Progenitor cell of endocrine pancreas (in vitro differentiated cells): ENCODE results near the gene IGFBPL1. TPM values are rescaled to one million over a fixed set of nuclear protein-coding genes. Genes with fewer than 3 reads are reported as not detected.

ENCODE experiments used
- DNase-seq: peaks from one replicate; pipeline ENCODE4 v3.0.0; 2021; ENCODE audit warnings: low spot score; ENCODE audit not compliant: unreplicated experiment
- H3K27ac Mint-ChIP-seq: 2 replicates; pipeline ENCODE4 v1.8.0; 2021; ENCODE audit warnings: mild to moderate bottlenecking, moderate library complexity, mixed read lengths
- H3K27me3 Mint-ChIP-seq: 2 replicates; pipeline ENCODE4 v1.8.0; 2021; ENCODE audit warnings: mixed read lengths
- H3K36me3 Mint-ChIP-seq: 2 replicates; pipeline ENCODE4 v1.8.0; 2022; ENCODE audit warnings: mixed read lengths; ENCODE audit not compliant: insufficient read depth
- H3K4me1 Mint-ChIP-seq: 2 replicates; pipeline ENCODE4 v1.8.0; 2021; ENCODE audit warnings: low read depth, mixed read lengths
- H3K4me3 Mint-ChIP-seq: 2 replicates; pipeline ENCODE4 v1.8.0; 2021; ENCODE audit warnings: low read depth, mild to moderate bottlenecking, moderate library complexity, mixed read lengths
- H3K9me3 Mint-ChIP-seq: 2 replicates; pipeline ENCODE4 v1.8.0; 2021; ENCODE audit warnings: low read depth, mixed read lengths
- total RNA-seq: library from RNA; stranded (reverse); gene quantifications from 2 replicates; pipeline ENCODE4 v1.2.1, GENCODE V29; 2021
- TF ChIP-seq, protein P1 (sequence below): fragments of 200-600 bp; sonication (generic); IDR thresholded peaks from one replicate; pipeline ENCODE4 v1.5.0; 2021; ENCODE audit warnings: antibody characterized with exemption, mild to moderate bottlenecking; ENCODE audit not compliant: unreplicated experiment

IGFBPL1 gene
- total RNA-seq, 1 donor from 2014 or later: 4.7 TPM

DNA sequence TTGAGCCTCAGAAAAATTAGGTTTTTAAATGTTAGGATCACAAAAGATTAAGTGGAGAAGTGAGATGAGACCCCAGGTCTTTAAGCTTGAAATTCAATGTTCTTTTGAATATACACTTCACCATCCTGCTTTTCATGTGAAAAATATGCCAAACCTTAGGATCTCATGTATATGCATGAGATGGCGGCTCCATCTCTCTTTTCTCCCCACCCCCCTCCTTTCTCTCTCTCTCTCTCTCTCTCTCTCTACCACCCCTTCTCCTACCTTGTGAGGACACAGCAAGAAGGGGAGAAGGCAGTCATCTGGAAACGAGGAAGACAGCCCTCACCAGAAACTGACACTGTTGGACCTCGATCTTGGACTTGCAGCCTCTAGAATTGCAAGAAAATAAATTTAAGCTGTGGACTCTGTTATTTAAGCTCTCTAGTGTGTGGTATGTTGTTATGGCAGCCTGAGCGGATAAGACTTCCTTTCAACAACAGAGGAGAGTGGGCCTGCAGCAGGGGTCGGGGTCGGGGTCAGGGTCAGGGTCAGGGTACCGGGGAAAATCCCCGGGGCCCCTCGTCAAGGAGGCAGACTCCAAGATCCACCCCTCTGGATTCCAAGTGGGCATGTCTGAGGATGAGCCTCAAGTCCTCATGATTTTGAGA, 48.1 kb downstream of the IGFBPL1 start:
- no peak for DNase-seq
- no peak overlapping the region for H3K27ac Mint-ChIP-seq
- TF ChIP-seq, protein P1, sequence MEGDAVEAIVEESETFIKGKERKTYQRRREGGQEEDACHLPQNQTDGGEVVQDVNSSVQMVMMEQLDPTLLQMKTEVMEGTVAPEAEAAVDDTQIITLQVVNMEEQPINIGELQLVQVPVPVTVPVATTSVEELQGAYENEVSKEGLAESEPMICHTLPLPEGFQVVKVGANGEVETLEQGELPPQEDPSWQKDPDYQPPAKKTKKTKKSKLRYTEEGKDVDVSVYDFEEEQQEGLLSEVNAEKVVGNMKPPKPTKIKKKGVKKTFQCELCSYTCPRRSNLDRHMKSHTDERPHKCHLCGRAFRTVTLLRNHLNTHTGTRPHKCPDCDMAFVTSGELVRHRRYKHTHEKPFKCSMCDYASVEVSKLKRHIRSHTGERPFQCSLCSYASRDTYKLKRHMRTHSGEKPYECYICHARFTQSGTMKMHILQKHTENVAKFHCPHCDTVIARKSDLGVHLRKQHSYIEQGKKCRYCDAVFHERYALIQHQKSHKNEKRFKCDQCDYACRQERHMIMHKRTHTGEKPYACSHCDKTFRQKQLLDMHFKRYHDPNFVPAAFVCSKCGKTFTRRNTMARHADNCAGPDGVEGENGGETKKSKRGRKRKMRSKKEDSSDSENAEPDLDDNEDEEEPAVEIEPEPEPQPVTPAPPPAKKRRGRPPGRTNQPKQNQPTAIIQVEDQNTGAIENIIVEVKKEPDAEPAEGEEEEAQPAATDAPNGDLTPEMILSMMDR: no peak
- peaks cover 3% of the 10 kb centered on the region for H3K27me3 Mint-ChIP-seq
- H3K36me3 Mint-ChIP-seq: no peaks in the 10 kb centered on the region
- H3K4me1 Mint-ChIP-seq: peaks cover 31% of the 10 kb centered on the region
- no peaks in the 10 kb centered on the region for H3K9me3 Mint-ChIP-seq
- H3K4me3 Mint-ChIP-seq: no peak overlapping the region

DNA sequence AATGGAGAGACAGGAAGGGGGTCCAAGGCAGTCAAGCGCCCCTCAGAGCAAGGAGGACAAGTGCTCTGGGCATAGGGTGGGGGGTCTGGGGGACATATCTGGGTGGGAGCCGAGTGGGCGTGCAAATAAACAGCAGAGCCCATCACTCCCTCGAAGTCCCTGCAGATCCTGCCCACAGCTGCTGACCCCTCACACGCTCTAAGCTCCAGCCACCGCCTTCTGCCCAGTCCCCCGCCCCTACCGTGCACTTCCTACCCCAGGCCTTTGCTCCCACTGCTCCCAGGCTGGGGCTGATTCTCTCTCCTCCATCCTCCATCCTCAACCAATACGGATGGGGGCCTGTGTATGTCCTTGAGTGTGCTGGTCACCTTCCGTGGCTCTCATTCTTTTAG, 48.7 kb downstream of the IGFBPL1 start:
- Mint-ChIP-seq H3K36me3 (no peaks in the 10 kb centered on the region), H3K27ac (no peak overlapping the region), H3K27me3 (peaks cover 7% of the 10 kb centered on the region), H3K4me3 (no peak overlapping the region), H3K4me1 (peaks cover 25% of the 10 kb centered on the region), H3K9me3 (no peaks in the 10 kb centered on the region)
- TF ChIP-seq, protein P1: no peak
- no peak for DNase-seq

DNA sequence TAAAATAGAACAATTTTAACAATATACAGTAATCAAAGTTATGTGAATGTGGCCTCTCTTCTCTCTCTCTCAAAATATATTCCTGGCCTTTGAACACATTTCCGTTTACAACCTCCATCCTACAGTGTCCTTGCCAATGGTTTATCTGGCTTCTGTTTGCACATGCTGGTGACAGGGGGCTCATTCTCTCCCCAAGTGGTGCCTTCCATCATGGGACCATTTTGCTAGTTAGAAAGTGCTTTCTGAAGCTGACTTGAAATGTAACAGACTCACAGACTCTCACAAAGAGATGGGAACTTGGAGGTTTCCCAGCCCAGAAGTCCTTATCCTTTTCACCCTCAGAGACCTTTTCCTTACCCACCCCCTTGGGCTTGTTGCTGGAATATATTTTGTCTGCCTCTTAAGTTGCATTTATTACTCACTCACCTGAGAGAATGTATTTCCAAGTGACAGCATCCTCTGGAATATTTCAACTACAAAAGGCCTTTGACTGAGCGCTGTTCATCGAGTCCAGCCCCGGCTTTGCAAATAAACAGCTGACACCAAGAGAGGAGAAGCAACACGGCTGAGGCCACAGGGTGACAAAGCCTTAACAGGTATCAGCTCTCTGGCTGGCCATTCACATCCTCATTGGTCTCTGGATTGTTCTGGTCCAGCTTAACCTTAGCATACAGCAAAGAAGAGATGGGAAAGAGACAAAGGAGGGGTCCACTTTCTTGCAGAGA, 49.2 kb downstream of the IGFBPL1 start:
- H3K36me3 Mint-ChIP-seq: no peaks in the 10 kb centered on the region
- H3K9me3 Mint-ChIP-seq: no peaks in the 10 kb centered on the region
- no peak overlapping the region for H3K4me3 Mint-ChIP-seq
- DNase-seq: no peak
- peaks cover 7% of the 10 kb centered on the region for H3K27me3 Mint-ChIP-seq
- H3K4me1 Mint-ChIP-seq: peaks cover 20% of the 10 kb centered on the region
- TF ChIP-seq, protein P1: no peak
- no peak overlapping the region for H3K27ac Mint-ChIP-seq

DNA sequence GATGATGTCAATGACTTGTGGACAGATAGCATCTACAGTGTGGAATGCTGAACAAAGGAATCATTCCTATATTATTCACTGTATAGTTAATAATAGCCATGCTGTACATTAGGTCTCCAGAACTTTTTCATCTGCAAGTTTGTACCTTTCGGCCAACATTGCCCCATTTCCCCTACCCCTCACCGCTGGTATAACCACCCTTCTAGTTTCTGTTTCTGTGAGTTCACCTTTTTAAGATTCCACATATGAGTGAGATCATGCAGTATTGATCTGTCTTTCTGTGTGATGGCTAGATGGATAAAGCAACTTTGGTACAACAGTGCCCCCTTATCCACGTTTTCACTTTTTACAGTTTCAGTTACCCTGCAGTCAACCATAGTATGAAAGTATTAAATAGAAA, 50.6 kb downstream of the IGFBPL1 start:
- H3K27me3 Mint-ChIP-seq: peaks cover 10% of the 10 kb centered on the region
- no peak overlapping the region for H3K4me3 Mint-ChIP-seq
- no peaks in the 10 kb centered on the region for H3K36me3 Mint-ChIP-seq
- no peak for DNase-seq
- H3K9me3 Mint-ChIP-seq: no peaks in the 10 kb centered on the region
- TF ChIP-seq, protein P1: no peak
- no peak overlapping the region for H3K27ac Mint-ChIP-seq
- H3K4me1 Mint-ChIP-seq: peaks cover 17% of the 10 kb centered on the region

DNA sequence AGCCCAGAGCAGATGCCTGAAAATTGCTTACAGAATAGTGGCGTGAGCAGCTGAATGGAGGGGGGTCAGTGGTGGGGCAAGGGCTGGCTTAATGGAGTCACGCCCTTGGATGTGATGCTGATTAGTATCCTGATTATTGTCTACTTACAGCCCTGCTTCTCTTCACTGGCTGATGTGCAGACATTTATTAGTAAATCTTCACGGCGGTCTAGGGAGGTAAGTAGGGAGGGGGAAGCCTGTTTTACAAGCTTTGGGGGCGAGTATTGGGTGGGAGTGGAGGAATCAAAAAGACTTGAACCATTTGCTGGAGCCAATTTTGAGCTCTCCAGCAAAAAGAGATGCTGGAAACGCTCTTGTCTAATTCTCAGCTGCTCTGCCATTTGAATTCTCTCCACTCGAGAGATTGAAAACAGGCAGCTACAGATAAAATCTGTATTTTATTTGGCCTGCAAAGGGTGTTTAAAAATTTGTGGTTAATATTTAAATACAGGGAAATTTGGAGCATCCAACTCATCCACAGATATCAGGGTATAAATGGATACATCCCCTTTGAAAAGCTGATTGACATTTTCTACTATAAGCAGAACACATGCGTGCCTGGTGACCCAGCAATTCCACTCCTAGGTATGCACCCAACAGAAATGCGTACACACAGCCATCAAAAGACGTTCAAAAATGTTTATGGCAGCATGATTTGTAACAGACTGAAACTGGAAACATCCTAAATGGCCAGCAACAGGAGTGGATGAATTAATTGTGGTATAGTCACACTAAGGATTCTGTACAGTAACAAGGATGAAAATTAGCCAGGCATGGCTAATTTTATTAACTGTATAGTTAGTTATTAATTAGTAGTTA, 51.3 kb downstream of the IGFBPL1 start:
- Mint-ChIP-seq H3K9me3 (no peaks in the 10 kb centered on the region), H3K27ac (no peak overlapping the region), H3K4me1 (peaks cover 17% of the 10 kb centered on the region), H3K36me3 (no peaks in the 10 kb centered on the region), H3K27me3 (peaks cover 10% of the 10 kb centered on the region), H3K4me3 (no peak overlapping the region)
- TF ChIP-seq, protein P1: no peak
- no peak for DNase-seq
